IMR-90 (cell line): ENCODE results near the gene CCNDBP1. TPM values are rescaled to one million over a fixed set of nuclear protein-coding genes. Genes with fewer than 3 reads are reported as not detected.

Experiments
- ATAC-seq: fragments of 200-7000 bp; cut with Tn5 transposase; 2 replicates; pipeline ENCODE4 v1.9.1; 2020; ENCODE audit warnings: low read depth, mild to moderate bottlenecking, moderate library complexity
- BruUV-seq: library from RNA; stranded (reverse); fragments of 400-500 nt; replicated peaks from 2 replicates; lab custom pipeline; 2021; lab: Mats Ljungman, UMichigan
- CTCF ChIA-PET: fragments of 300-600 bp; formaldehyde crosslinking; extraction: SDS; loops from one replicate; lab custom pipeline; 2021; ENCODE audit warnings: antibody characterized with exemption; lab: Yijun Ruan, JAX
- POLR2A ChIA-PET: fragments of 300-600 bp; sonication (Branson Sonifier 250); formaldehyde crosslinking; loops from one replicate; lab custom pipeline; 2022; ENCODE audit warnings: antibody characterized with exemption; ENCODE audit not compliant: unreplicated experiment; lab: Charles Lee
- DNase-seq: peaks from one replicate; pipeline ENCODE4 v3.0.0; 2013
- H2AFZ ChIP-seq: replicated peaks from 2 replicates; pipeline ENCODE3; 2013; ENCODE audit warnings: low read length, mild to moderate bottlenecking; ENCODE audit not compliant: poor library complexity
- H2AK5ac ChIP-seq: 2 replicates; pipeline ENCODE4 v1.6.1; 2013; ENCODE audit warnings: low read depth, low read length, inconsistent platforms
- H2AK9ac ChIP-seq: replicated peaks from 2 replicates; pipeline ENCODE3; 2013; ENCODE audit warnings: mild to moderate bottlenecking, low read depth, low read length, moderate library complexity; ENCODE audit not compliant: poor library complexity
- H2BK120ac ChIP-seq: 2 replicates; pipeline ENCODE4 v1.6.1; 2013; ENCODE audit warnings: low read depth, low read length, inconsistent platforms
- H2BK15ac ChIP-seq: 3 replicates; pipeline ENCODE4 v1.6.1; 2013; ENCODE audit warnings: low read depth, low read length, inconsistent platforms
- H2BK20ac ChIP-seq: 2 replicates; pipeline ENCODE4 v1.6.1; 2013; ENCODE audit warnings: low read depth, mild to moderate bottlenecking, inconsistent platforms, low read length, moderate library complexity
- H2BK5ac ChIP-seq: 2 replicates; pipeline ENCODE4 v1.6.1; 2013; ENCODE audit warnings: mild to moderate bottlenecking, low read depth, low read length, inconsistent platforms; ENCODE audit not compliant: poor library complexity, severe bottlenecking
- H3K14ac ChIP-seq: replicated peaks from 2 replicates; pipeline ENCODE4 v1.6.1; 2013; ENCODE audit warnings: low read depth, low read length, inconsistent platforms
- H3K18ac ChIP-seq: 2 replicates; pipeline ENCODE4 v1.6.1; 2013; ENCODE audit warnings: low read depth, low read length, control low read depth
- H3K23ac ChIP-seq: 2 replicates; pipeline ENCODE4 v1.6.1; 2013; ENCODE audit warnings: low read depth, low read length, inconsistent platforms
- H3K27ac ChIP-seq: 2 replicates; pipeline ENCODE4 v1.5.1; 2013; ENCODE audit warnings: mild to moderate bottlenecking, control low read depth, low read length; ENCODE audit not compliant: insufficient read depth
- H3K27me3 ChIP-seq: 2 replicates; pipeline ENCODE4 v1.6.1; 2013; ENCODE audit warnings: low read length; ENCODE audit not compliant: control insufficient read depth, insufficient read depth
- H3K36me3 ChIP-seq: 2 replicates; pipeline ENCODE4 v1.6.1; 2013; ENCODE audit warnings: low read length, mixed read lengths; ENCODE audit not compliant: control insufficient read depth, insufficient read depth
- H3K4ac ChIP-seq: 2 replicates; pipeline ENCODE4 v1.6.1; 2013; ENCODE audit warnings: low read depth, low read length, inconsistent platforms
- H3K4me1 ChIP-seq: 2 replicates; pipeline ENCODE4 v1.6.1; 2013; ENCODE audit warnings: low read length, mixed read lengths; ENCODE audit not compliant: control insufficient read depth, insufficient read depth
- H3K4me2 ChIP-seq: 2 replicates; pipeline ENCODE4 v1.6.1; 2013; ENCODE audit warnings: low read depth, mild to moderate bottlenecking, control low read depth, low read length, moderate library complexity
- H3K4me3 ChIP-seq: 2 replicates; pipeline ENCODE4 v1.5.1; 2013; ENCODE audit warnings: low read depth, mild to moderate bottlenecking, control low read depth, low read length, moderate library complexity; ENCODE audit not compliant: insufficient read depth
- H3K56ac ChIP-seq: 2 replicates; pipeline ENCODE4 v1.6.1; 2013; ENCODE audit warnings: low read length, inconsistent platforms; ENCODE audit not compliant: insufficient read depth; ENCODE audit errors: extremely low read depth
- H3K79me1 ChIP-seq, 2 experiments: 2 replicates each; pipeline ENCODE4 v1.6.1; 2013; ENCODE audit warnings: low read length in 2 of 2, inconsistent platforms in 1 of 2, low read depth in 1 of 2
- H3K9ac ChIP-seq: 2 replicates; pipeline ENCODE4 v1.6.1; 2013; ENCODE audit warnings: low read depth, low read length, control low read depth
- H3K9me1 ChIP-seq: 2 replicates; pipeline ENCODE4 v1.6.1; 2013; ENCODE audit warnings: low read length, inconsistent platforms; ENCODE audit not compliant: insufficient read depth
- H3K9me3 ChIP-seq: 2 replicates; pipeline ENCODE4 v1.6.1; 2013; ENCODE audit warnings: low read length; ENCODE audit not compliant: control insufficient read depth, insufficient read depth
- H4K20me1 ChIP-seq: 2 replicates; pipeline ENCODE4 v1.6.1; 2013; ENCODE audit warnings: low read length, inconsistent platforms; ENCODE audit not compliant: insufficient read depth
- H4K5ac ChIP-seq: 2 replicates; pipeline ENCODE4 v1.6.1; 2013; ENCODE audit warnings: mild to moderate bottlenecking, low read depth, low read length, control low read depth
- H4K8ac ChIP-seq, 2 experiments: 2 replicates each; pipeline ENCODE4 v1.6.1; 2013; ENCODE audit warnings: low read depth in 2 of 2, low read length in 2 of 2, control low read depth in 1 of 2, inconsistent platforms in 1 of 2
- H4K91ac ChIP-seq: 2 replicates; pipeline ENCODE4 v1.6.1; 2013; ENCODE audit warnings: low read depth, low read length, inconsistent platforms; ENCODE audit not compliant: insufficient read depth
- BHLHE40 ChIP-seq: fragments of 150-350 bp; IDR thresholded peaks from 2 replicates; pipeline ENCODE4 v1.6.1; 2016; ENCODE audit warnings: mild to moderate bottlenecking, low read depth, low read length
- CEBPB ChIP-seq: IDR thresholded peaks from 2 replicates; pipeline ENCODE4 v1.6.1; 2012; ENCODE audit warnings: low read depth, low read length, improper control_type of control experiment
- FOS ChIP-seq: fragments of 150-350 bp; IDR thresholded peaks from 2 replicates; pipeline ENCODE4 v1.6.1; 2016; ENCODE audit warnings: low read depth, low read length
- MAFK ChIP-seq: IDR thresholded peaks from 2 replicates; pipeline ENCODE4 v1.6.1; 2012; ENCODE audit warnings: low read depth, low read length, improper control_type of control experiment
- MAZ ChIP-seq: IDR thresholded peaks from 2 replicates; pipeline ENCODE4 v1.6.1; 2012; ENCODE audit warnings: low read depth, mild to moderate bottlenecking, low read length, improper control_type of control experiment, moderate library complexity, borderline replicate concordance
- MXI1 ChIP-seq: IDR thresholded peaks from 2 replicates; pipeline ENCODE4 v1.6.1; 2012; ENCODE audit warnings: low read depth, mild to moderate bottlenecking, low read length, moderate library complexity, borderline replicate concordance
- NFE2L2 ChIP-seq: fragments of 150-350 bp; IDR thresholded peaks from 2 replicates; pipeline ENCODE4 v1.6.1; 2016; ENCODE audit warnings: low read depth, mild to moderate bottlenecking, low read length
- RAD21 ChIP-seq: IDR thresholded peaks from 2 replicates; pipeline ENCODE4 v1.6.1; 2012; ENCODE audit warnings: low read length, improper control_type of control experiment
- RFX5 ChIP-seq: IDR thresholded peaks from 2 replicates; pipeline ENCODE4 v1.8.0; 2012; ENCODE audit warnings: low read depth, mild to moderate bottlenecking, low read length, moderate library complexity
- dilution Hi-C: fragments of 300-500 bp; cut with HindIII; formaldehyde crosslinking; loops from one replicate; pipeline ENCODE4 v1.14.3; 2018; ENCODE audit warnings: low sequenced_read_pairs; ENCODE audit not compliant: unreplicated experiment
- in situ Hi-C: fragments of 300-500 bp; cut with MboI; formaldehyde crosslinking; loops from 3 replicates; pipeline ENCODE4 v1.14.3; 2019; ENCODE audit warnings: low sequenced_read_pairs, inconsistent platforms, mixed read lengths
- intact Hi-C: fragments of 100-400 bp; cut with micrococcal nuclease; formaldehyde crosslinking; loops from 2 replicates; pipeline ENCODE4 v1.10.0; 2022
- polyA plus RNA-seq, 3 experiments: library from polyadenylated mRNA; depleted of rRNA; stranded (reverse); fragments of >200 nt; gene quantifications; 2 replicates each; pipeline ENCODE4 v1.2.3, GENCODE V29; 2012; ENCODE audit warnings: low replicate concordance in 1 of 3
- total RNA-seq: library from RNA; depleted of rRNA; stranded (reverse); fragments of >200 nt; gene quantifications from 2 replicates; pipeline ENCODE4 v1.2.3, GENCODE V29; 2012
- TF ChIP-seq, protein P1 (sequence below): conservative IDR thresholded peaks from 2 replicates; pipeline ENCODE4 v1.5.1; 2012; ENCODE audit warnings: mild to moderate bottlenecking, low read depth, low read length, improper control_type of control experiment

The CCNDBP1 gene
- total and polyA plus RNA-seq, 2 of the 4 experiments (the other 2 are of a cell fraction): 34.9 to 40.3 TPM

- TF ChIP-seq RFX5 (no peak), CEBPB (no peak), RAD21 (no peak), FOS (no peak), MAZ (no peak), BHLHE40 (no peak), MXI1 (no peak), NFE2L2 (no peak), MAFK (no peak)
- TF ChIP-seq, protein P1, sequence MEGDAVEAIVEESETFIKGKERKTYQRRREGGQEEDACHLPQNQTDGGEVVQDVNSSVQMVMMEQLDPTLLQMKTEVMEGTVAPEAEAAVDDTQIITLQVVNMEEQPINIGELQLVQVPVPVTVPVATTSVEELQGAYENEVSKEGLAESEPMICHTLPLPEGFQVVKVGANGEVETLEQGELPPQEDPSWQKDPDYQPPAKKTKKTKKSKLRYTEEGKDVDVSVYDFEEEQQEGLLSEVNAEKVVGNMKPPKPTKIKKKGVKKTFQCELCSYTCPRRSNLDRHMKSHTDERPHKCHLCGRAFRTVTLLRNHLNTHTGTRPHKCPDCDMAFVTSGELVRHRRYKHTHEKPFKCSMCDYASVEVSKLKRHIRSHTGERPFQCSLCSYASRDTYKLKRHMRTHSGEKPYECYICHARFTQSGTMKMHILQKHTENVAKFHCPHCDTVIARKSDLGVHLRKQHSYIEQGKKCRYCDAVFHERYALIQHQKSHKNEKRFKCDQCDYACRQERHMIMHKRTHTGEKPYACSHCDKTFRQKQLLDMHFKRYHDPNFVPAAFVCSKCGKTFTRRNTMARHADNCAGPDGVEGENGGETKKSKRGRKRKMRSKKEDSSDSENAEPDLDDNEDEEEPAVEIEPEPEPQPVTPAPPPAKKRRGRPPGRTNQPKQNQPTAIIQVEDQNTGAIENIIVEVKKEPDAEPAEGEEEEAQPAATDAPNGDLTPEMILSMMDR: no peak
- Histone ChIP-seq H2BK120ac (no peak overlapping the region), H4K20me1 (no peaks in the 10 kb centered on the region), H3K4me3 (no peak overlapping the region), H4K5ac (no peak overlapping the region), H2AFZ (no peak overlapping the region), H3K9me3 (no peaks in the 10 kb centered on the region), H3K4me1 (no peaks in the 10 kb centered on the region), H3K56ac (no peak overlapping the region), H3K27me3 (peaks cover 58% of the 10 kb centered on the region), H3K9me1 (no peaks in the 10 kb centered on the region), H3K79me1 (no peaks in the 10 kb centered on the region), H2BK5ac (no peak overlapping the region), H3K36me3 (no peaks in the 10 kb centered on the region), H3K18ac (no peak overlapping the region), H3K4me2 (no peak overlapping the region), H4K91ac (no peak overlapping the region), H3K27ac (no peak overlapping the region), H3K14ac (no peak overlapping the region), H4K8ac (no peak overlapping the region), H3K4ac (no peak overlapping the region), H2BK15ac (no peak overlapping the region), H2AK5ac (no peak overlapping the region), H3K9ac (no peak overlapping the region), H3K23ac (no peak overlapping the region), H2AK9ac (no peak overlapping the region), H2BK20ac (no peak overlapping the region)
- ATAC-seq (no peak), DNase-seq (no peak)
- intact Hi-C loops: no loop called here
- in situ Hi-C loops: no loop called here
- ChIA-PET CTCF (interaction anchor here (0.5 kb wide), 1 partner anchor 86 kb away, joined by 7 read pairs; no protein-coding TSS in a partner anchor), POLR2A (no interaction called here)
- BruUV-seq: no TSS peak
- dilution Hi-C loops: no loop called here
Observed at GRCh38 chr15:43212951-43213350, 27.7 kb downstream of the CCNDBP1 start.
